Chondrocyte (in vitro differentiated cells): Measurements from ENCODE around the gene OSBPL9. TPM values are rescaled to one million over a fixed set of nuclear protein-coding genes. Genes with fewer than 3 reads are reported as not detected.

Experiments used
- DNase-seq: peaks from one replicate; pipeline ENCODE4 v3.0.0; 2021; ENCODE audit warnings: mixed read lengths, low spot score
- H3K27ac Mint-ChIP-seq: one replicate; pipeline ENCODE4 v1.8.0; 2021; ENCODE audit warnings: mild to moderate bottlenecking, moderate library complexity, mixed read lengths; ENCODE audit not compliant: unreplicated experiment
- H3K27me3 Mint-ChIP-seq: 2 replicates; pipeline ENCODE4 v1.8.0; 2021; ENCODE audit warnings: low read depth, mixed read lengths
- H3K36me3 Mint-ChIP-seq: 2 replicates; pipeline ENCODE4 v1.8.0; 2021; ENCODE audit warnings: low read depth, mixed read lengths
- H3K4me1 Mint-ChIP-seq: 2 replicates; pipeline ENCODE4 v1.8.0; 2021; ENCODE audit warnings: low read depth, mild to moderate bottlenecking, mixed read lengths
- H3K4me3 Mint-ChIP-seq: one replicate; pipeline ENCODE4 v1.8.0; 2021; ENCODE audit warnings: mild to moderate bottlenecking, moderate library complexity, mixed read lengths; ENCODE audit not compliant: unreplicated experiment
- H3K9me3 Mint-ChIP-seq: 2 replicates; pipeline ENCODE4 v1.8.0; 2021; ENCODE audit warnings: low read depth, mixed read lengths
- CTCF ChIP-seq: fragments of 200-600 bp; sonication (generic); IDR thresholded peaks from 2 replicates; pipeline ENCODE4 v1.5.0; 2021; ENCODE audit warnings: antibody characterized with exemption, mild to moderate bottlenecking, moderate library complexity
- total RNA-seq: library from RNA; stranded (reverse); gene quantifications from 3 replicates; pipeline ENCODE4 v1.2.1, GENCODE V29; 2021

Gene OSBPL9
- total RNA-seq, 1 donor from 2014 or later, result 186 TPM

- no peak for DNase-seq
- TF ChIP-seq CTCF, result no peak
- Mint-ChIP-seq H3K4me1 (peaks cover 94% of the 10 kb centered on the region), H3K4me3 (no peak overlapping the region), H3K36me3 (peaks cover 13% of the 10 kb centered on the region), H3K27ac (peak overlapping the region; percentile 90), H3K27me3 (no peaks in the 10 kb centered on the region), H3K9me3 (no peaks in the 10 kb centered on the region)
These were observed 36.2 kb downstream of the OSBPL9 start for GRCh38 chr1:51653127-51653526.

GRCh38 chr1:51654000-51654399, 37.1 kb downstream of the OSBPL9 start:
- Mint-ChIP-seq H3K27me3 (no peaks in the 10 kb centered on the region), H3K27ac (peak overlapping the region; percentile 90), H3K36me3 (peaks cover 13% of the 10 kb centered on the region), H3K4me1 (peaks cover 93% of the 10 kb centered on the region), H3K4me3 (no peak overlapping the region), H3K9me3 (no peaks in the 10 kb centered on the region)
- no peak for TF ChIP-seq CTCF
- no peak for DNase-seq

GRCh38 chr1:51656374-51656773, 39.5 kb downstream of the OSBPL9 start:
- Mint-ChIP-seq H3K4me1 (peaks cover 93% of the 10 kb centered on the region), H3K9me3 (no peaks in the 10 kb centered on the region), H3K36me3 (peaks cover 12% of the 10 kb centered on the region), H3K4me3 (no peak overlapping the region), H3K27me3 (no peaks in the 10 kb centered on the region), H3K27ac (peak overlapping the region; percentile 60)
- DNase-seq, result no peak
- no peak for TF ChIP-seq CTCF

- Mint-ChIP-seq H3K27me3 (no peaks in the 10 kb centered on the region), H3K4me3 (peak overlapping the region; percentile 0), H3K36me3 (peaks cover 6% of the 10 kb centered on the region), H3K9me3 (no peaks in the 10 kb centered on the region), H3K27ac (peak overlapping the region; percentile 95), H3K4me1 (peaks cover 94% of the 10 kb centered on the region)
- no peak for DNase-seq
- TF ChIP-seq CTCF, result no peak
These were observed 43.7 kb downstream of the OSBPL9 start for GRCh38 chr1:51660580-51660979.

GRCh38 chr1:51661081-51661518, 44.2 kb downstream of the OSBPL9 start:
- Mint-ChIP-seq H3K36me3 (peaks cover 5% of the 10 kb centered on the region), H3K4me3 (no peak overlapping the region), H3K4me1 (peaks cover 93% of the 10 kb centered on the region), H3K27me3 (no peaks in the 10 kb centered on the region), H3K9me3 (no peaks in the 10 kb centered on the region), H3K27ac (peak overlapping the region; percentile 95)
- no peak for DNase-seq
- no peak for TF ChIP-seq CTCF
